Activated CD8-positive, alpha-beta memory T cell treated with anti-CD3 and anti-CD28 coated beads, Interleukin-2, amount 50 U/mL, for 24 hours (primary cell): ENCODE data around the gene PDLIM5.
"Not testable (repeated sequence)": the region's sequence is repeated elsewhere in the genome, so short reads cannot be mapped to it uniquely, and the experiment has no call there.

Experiments
- DNase-seq: peaks from one replicate; pipeline ENCODE4 v3.0.0-alpha.2; 2020; ENCODE audit errors: extremely low read depth

The PDLIM5 gene

DNA sequence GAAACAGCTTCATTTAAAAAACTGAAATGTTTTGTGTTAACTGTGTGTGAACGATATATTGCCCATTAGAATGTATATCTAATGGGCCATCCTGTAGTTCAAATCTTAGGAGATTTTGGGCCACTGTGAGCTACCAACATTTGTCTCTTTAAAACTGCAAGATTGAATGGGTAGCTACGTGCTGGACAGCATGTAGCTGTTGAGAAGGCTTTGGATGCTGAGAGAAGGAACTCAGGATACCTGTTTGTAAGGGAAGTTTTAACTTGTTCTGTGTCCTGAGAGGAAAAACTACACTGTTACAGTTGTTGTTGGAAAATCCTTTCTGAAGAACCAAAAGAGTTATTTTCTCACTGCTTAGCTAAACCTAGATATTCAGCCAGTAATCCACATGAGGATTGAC lies 45.9 kb downstream of the PDLIM5 start:
- DNase-seq, result no peak

DNA sequence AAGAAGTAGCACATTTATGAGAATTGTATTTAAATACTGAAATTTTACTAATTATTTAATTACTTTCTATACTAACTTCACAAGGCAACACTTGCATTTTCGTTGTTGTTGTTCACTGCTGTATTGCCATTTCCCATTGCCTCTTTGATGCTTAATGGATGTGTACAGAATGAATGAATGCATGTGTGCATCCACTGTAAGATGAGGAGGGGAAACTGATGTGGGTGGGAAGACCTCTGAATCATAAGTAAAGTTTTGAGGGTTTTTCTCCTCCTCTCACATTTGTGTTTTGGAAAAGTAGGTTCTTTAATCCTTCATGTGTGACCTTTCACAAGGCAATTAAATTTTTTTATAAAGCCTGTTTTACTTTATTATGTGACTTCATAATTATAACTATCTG lies 46.8 kb downstream of the PDLIM5 start:
- no peak for DNase-seq

DNA sequence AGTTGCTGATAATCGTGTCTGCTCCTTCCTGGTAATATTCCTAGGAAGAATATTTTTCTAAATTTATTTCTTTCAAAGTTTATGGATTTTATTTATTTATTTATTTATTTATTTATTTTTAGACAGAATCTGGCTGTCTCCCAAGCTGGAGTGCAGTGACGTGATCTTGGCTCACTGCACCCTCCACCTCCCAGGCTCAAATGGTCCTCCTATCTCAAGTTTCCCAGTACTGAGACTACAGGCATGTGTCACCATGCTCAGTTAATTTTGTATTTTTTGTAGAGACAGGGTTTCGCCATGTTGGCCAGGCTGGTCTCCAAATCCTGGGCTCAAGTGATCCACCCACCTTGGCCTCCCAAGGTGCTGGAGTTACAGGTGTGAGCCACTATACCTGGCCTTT lies 48.9 kb downstream of the PDLIM5 start:
- DNase-seq, result no peak

DNA sequence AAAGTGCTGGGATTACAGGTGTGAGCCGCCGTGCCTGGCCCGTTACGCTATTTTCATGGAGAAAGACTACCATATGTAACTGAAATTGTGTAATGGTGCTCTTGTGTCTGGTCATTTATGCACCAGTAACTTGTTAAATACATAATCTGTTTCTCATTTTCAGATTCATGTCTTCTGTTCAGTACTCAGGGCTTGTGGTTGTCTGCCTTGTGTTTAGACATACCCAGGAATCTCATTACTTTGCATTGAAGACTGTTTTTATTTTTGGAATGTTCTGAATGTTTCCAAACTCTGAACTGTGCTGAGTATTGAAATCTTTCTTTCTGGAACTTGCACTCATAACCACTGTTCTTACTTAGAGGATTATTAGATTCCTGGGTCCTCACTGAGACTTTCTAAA lies 52.8 kb downstream of the PDLIM5 start:
- no peak for DNase-seq

DNA sequence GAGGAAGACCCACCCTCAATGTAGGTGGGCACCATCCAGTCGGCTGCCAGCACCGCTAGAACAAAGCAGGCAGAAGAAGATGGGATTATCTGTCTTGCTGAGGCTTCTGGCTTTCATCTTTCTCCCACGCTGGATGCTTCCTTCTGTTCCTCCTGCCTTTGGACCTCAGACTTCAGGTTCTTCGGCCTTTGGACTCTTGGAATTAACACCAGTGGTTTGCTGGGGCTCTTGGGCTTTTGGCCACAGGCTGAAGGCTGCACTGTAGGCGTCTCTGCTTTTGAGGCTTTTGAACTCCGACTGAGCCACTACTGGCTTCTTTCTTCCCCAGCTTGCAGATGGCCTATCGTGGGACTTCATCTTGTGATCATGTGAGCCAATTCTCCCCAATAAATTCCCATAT lies 55.1 kb downstream of the PDLIM5 start:
- no peak for DNase-seq

DNA sequence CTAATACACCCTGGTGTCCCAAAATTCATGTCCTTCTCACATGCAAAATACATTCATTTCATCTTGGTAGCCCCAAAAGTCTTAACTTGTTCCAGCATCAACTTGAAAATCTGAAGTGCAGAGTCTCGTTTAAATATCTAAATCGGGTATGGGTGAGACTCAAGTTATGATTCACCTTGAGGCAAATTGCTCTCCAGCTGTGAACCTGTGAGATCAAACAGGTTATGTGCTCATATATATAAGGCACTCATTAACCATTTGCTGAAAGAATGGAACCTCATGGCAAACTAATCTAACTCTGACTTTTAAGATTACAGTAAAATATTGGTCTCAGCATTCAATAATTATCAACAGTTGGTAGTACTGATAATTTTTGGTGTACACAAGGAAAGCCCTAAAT lies 55.5 kb downstream of the PDLIM5 start:
- DNase-seq, result no peak

DNA sequence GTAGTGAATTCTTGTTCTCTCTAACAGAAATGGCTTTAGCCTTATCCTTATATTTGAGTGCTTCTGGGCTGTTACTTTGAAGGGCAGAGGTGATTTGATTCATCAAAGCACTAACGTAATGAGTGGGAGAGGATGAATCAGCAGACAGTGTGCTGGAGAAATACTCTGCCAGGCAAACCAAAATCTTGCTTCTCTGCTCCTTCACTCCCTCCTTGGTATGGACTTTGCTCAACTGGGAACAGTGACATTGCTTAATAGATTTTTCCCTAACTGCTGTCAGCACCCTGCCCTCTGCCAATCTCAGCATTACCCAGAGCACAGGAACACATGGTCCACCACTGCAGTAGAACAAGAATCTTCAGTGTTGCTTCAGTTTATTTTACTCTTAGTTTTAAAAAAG lies 56.0 kb downstream of the PDLIM5 start:
- DNase-seq, result no peak

DNA sequence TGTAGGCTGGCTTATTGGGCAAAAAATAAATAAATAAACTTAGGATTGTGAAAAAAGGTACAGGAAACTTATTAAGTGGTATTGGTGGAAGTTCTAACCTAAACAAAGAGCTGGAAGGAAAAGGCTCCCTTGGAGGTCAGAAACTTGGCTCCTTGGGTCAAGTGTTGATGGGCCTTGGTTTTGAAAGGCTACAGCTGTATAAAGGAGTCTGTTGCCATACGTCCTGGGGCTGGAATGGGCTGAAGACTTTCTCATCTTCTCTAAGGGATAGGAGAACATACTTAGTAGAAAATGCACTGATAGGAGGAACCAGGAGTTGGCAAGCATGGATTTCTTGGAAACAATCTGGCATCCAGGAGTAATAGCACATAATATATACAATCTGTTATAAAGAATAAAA lies 56.6 kb downstream of the PDLIM5 start:
- DNase-seq, result no peak

DNA sequence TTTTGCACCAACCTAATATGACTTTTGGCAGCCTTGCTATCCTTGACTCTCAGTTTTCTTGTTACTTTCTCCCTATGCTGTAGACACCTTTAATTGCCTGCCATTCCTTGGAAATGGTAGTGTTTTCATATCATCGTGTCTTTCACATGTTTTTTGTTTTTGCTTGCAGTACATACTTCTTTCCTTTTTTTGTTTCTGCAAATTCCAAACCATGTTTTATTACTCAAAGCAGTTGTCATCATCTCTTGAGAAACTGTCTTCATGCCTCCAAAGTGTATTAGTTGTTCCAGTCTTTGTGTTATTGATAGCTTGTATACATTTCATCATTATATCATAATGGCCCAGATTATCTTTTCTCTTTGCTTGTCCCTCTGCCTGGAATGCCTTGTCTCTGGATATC lies 57.1 kb downstream of the PDLIM5 start:
- no peak for DNase-seq

DNA sequence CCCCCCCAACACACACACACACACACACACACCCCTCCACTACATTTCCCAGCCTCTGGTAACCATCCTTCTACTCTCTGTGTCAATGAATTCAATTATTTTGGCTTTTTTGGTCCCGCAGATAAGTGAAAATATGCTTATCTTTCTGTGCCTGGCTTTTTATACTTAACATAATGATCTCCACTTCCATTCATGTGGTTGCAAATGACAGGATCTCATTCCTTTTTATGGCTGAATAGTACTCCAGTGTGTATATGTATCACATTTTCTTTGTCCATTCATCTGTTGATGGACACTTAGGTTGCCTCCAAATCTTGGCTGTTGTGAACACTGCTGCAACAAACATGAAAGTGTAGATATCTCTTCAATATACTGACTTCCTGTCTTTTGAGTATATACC lies 59.8 kb downstream of the PDLIM5 start:
- no peak for DNase-seq

DNA sequence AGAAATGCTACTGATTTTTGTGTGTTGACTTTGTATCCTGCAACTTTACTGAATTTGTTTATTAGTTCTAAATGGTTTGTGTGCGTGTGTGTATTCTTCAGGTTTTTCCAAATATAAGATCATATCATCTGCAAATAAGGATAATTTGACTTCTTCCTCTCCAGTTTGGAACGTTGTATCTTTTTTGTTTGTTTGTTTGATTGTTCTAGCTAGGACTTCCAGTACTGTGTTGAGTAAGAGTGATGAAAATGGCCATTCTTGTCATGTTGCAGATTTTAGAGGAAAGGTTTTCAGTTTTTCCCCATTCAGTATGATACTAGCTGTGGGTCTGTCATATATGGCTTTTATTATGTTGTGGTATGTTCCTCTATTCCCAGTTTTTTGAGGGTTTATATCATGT lies 61.8 kb downstream of the PDLIM5 start:
- DNase-seq, result not testable (repeated sequence)

DNA sequence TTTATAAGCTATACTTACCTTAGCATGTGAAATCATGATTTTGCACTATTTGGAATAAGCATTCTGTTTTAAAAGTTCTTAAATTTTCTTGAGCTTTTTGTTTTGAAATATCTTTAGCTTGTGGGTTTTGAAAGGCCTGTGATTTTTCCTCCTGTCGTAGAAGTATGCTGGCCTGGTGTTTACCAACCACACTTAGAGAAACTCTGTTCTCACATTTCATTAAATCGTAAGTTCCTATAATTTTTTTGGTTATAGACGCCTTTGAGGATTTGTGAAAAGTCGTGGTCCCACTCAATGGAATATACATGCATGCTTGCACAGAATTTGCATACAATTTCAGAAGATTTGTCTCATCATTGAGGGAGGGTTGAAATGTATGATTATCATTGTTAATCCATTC lies 63.6 kb downstream of the PDLIM5 start:
- no peak for DNase-seq

DNA sequence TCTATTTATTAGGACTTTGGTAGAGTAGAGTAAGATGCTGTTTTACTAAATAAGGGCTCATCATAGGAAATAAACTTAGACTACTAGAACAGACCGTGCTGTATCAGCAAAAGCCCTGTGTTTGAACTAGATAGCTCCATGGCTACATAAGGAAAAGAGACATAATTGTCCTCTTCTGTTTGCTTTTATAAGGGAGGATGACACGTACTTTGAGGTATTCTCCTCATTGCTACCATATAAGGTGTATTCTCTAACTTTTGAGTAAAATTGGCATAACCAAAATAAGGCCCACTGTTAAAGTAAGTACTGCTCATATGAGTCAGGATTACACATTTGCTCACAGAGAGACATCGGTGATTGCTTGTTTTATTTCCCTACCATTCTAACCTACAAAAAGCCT lies 64.3 kb downstream of the PDLIM5 start:
- DNase-seq, result no peak

DNA sequence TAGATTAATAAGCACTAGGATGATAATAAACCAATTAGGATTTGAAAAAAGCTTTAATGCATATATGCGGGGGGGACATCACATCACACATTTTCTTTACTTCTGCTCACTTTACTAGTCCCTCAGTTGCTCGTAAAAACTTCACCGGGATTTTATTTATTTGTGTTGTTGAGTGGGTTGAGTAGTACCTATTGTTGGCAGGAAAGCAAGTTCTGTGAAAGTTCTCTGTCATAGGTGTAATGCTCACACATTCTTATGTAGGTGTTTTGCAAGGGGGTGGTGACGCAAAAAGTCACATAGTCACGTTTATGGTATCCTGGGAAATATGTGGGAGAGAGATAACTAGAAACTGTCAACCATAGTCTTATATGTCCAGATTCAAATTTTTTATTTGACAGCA lies 65.3 kb downstream of the PDLIM5 start:
- no peak for DNase-seq

DNA sequence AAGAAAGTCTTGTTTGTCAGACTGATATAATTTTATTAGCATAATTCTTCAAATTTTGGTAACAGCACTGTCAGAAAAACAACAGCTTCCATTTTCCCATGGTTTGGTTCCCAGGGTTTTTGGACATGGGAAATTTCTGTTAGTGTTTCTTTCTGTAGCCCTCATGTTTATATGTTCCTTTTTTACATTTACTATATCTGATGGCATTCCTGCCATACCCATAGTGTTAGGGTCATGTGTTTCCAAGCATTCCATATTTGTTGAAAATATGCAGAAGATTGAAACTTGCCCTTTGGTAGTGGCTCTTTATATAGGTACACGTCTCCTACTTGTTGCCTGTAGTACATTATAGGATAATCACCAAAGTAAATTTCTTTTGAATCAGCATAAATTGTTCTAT lies 65.8 kb downstream of the PDLIM5 start:
- DNase-seq, result no peak

DNA sequence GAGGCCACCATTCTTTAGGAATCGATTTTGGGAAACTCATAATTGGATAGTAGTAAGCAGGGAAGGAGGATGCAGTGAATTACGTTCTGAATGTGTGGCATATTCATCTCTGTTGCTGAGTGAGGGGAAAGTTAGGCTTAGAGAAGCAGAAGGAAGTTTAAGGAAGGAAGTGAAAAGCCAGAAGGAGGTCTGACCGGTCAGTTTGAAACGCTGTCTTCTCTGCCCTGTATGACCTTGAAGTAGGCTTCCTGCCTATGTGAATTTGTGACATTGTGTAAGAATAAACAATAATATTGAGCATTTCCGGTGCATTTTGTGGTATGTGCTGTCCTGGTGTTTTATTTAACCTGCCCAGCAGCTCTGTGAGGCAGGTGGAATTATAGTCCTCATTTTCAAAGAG lies 67.3 kb downstream of the PDLIM5 start:
- DNase-seq, result no peak

DNA sequence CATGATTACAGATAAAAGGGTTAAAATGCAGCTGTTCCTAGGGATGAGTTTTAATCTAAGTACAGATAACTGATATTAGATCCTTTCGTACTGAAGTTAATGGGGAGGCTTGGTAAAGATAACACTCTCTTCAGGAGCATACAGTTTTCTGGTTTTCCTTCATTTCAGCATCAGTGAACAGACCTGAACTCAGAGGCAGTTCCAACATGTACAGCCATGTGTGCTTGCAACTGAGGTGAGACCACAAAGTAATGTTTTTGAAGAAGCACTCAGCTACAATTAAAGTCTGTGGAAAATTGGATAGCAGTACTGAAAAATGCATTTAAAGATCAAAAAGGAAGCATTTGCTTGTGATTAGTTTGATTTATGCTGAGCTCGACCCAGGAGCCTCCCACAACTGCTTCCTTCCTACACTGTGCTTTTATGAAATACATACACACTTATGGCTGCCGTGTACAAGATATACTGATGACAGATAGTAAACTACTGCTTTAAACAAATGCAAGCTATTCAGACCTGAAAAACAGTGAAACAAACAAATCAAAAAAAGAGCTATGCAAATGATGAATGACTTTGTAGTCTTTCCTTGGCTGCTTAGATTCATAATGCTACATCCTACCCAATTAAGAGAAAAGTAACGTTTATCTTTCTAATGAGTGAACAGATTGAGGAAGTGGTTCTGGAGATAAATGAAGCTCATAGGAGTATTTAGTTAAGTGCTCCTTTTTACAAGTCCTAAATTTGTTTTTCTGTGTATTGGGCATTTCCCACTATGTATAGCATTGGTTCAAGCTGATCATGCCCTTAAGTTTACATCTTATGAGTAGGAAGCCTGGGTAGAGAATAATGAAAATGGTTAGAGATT lies 68.4 kb downstream of the PDLIM5 start:
- DNase-seq, result no peak

DNA sequence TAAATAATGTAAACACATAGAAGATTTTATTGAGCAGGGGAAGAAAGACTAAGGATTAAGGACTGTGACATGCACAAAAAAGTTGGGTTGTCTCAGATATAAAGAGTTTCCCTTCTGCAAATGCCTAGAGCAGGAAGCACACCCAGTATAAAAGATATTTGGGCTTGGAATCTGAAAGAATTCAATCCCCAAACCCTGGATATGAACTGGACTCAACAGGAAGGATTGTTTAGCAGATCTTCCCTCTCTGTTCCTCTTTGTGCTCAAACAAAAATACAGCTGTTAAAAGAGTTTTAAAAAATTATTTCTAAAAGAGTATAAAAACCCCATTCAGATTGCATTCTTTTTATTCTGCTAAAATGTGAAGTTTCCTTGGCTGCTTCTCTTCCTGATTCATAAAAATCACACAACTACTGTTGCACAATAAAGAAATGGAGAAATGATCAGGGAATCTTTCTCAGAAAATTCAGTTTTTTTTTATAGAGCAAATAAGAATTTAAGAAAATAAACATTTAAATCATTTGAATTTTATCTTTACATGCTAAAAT lies 71.4 kb downstream of the PDLIM5 start:
- DNase-seq, result no peak

DNA sequence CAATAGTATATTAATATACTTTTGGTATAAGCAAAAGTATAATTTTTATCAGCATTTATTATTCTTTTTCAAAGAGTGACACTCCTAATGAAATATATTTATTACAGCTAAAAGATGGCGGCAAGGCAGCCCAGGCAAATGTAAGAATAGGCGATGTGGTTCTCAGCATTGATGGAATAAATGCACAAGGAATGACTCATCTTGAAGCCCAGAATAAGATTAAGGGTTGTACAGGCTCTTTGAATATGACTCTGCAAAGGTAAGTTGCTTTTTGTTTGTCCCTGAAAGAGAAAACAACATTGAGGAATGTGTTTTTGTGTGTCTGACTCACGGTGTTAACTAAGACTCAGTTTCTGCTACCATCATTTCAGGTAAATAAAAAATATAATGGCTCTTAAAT lies 71.9 kb downstream of the PDLIM5 start:
- DNase-seq, result no peak

DNA sequence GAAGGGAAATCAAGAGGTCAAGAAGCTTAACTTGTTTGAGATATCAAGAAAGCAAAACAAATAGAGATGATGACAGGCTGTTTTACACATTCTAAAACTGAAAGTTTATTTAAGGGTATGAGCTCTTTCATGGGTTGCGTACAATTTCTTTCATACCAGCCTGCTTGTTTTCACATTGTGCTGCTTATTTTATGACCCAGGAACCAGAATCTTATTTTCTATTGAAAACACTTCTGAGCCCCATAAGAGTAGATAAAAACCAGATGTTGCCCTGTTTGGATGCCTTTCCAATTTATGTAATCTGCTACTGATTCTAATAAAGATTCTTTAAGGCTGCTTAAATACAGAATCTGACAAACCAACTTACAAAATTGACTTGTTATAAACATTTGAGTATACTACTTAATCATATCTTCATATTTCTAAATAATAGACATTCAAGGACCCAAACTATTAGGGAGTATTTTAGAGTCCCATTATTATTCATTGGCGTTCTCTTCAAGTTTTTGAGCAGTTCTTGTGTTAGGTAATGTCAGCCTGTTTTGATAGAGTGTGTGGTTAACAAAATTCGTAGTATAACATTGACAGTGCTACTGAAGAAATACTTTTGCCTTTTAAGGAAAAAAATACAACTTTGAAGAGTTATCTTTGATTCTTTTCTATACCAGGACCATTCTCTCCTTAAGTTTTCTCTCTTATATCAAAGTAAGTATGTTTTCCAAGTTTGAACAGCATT lies 74.4 kb downstream of the PDLIM5 start:
- DNase-seq, result no peak

DNA sequence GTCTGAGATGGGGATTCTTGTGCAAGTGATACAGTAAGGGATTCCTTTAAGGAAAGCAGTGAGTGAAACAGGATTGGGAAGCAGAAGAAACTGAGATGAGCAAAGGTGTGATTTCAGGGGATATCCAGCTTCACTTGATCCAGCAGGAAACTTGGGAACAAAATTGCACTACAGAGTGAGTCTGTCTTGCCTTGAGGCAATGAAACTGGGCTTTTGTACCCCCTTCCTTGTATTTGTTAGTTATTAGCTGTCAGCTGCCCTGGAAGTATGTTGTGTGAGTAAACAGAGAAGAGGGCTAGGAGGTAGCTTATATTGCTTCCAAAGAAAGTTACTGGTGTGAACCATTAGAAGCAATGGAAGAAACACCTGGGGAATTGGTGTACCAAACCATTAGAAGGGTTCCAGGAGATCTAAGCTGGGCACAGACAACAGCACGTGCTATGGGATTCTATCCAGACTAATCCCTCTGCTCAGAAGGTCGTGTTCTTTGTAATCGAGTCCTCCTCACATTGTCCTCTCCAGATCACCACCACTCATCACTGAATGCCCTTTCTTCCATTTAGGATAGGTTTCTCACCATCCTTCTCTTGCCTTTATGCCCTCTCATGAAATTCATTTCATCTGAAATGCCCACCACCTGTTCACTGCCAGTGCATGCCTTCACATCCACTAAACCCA lies 76.0 kb downstream of the PDLIM5 start:
- DNase-seq, result no peak

DNA sequence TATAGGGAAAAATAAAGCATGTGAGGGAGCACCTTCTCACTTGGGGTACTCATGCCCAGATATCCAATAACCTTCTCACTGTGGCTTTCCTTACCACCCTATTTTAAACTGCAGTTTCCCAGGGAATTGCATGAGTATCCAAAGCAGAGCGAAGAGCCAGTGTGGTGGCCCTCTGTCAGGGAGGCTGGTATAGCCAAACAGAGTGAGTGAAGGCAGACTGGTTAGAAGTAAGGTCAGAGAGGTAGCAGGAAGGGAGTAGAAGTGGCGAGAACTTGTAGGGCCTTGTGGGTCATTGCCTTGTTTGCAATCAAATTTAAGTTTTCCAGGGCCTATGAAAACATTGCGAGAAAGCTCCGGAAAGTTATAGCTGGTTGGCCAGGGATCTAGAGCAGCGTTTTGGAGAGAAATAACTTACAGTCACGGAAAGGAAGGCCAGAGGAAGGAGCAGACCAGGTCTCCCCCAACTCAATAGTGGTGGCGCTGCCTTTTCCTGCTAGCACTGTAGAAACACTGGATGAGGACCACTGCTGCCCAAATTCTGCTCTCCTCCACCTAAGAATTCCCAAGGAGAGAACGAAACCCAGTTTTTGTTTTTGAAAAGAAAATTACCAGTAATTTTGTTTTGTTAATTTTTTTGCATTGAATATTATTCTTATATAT lies 77.2 kb downstream of the PDLIM5 start:
- DNase-seq, result no peak
